T1000 (cell line): Measurements from ENCODE around the gene OR4K1.
"Not testable (repeated sequence)": the region's sequence is repeated elsewhere in the genome, so short reads cannot be mapped to it uniquely, and the experiment has no call there.

Experiments used
- DNase-seq: peaks from one replicate; lab custom pipeline; 2025; ENCODE audit warnings: mixed read lengths; lab: John Stamatoyannopoulos, UW

Gene OR4K1

GRCh38 chr14:19930617-19931016 lies at the start of gene OR4K1:
Gene OR4K1, plus strand, starts transcription at chr14:19930917. Its CDS starts 4,750 bp downstream, at chr14:19935667.
- DNase-seq, result no peak

- no peak for DNase-seq
Observed at GRCh38 chr14:19895282-19895681, 35.4 kb upstream of the OR4K1 start.

DNA sequence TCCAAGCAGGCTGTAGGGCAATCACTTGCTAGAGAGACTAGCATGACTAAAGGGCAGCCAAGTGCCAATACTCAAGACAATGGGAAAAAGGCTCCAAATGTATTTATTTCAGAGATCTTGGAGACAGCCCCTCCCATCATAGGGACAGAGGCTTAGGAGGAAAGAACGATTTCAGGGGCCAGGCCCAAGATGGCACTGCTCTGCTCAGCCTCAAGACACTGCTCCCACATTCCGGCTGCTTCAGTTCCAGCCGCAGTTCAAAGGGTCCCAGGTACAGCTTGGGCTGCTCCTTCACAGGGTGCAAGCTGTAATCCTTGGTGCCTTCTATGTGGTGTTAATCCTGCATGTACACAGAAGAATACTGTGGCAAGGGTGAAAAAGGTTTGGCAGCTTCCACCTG lies 29.7 kb upstream of the OR4K1 start:
- no peak for DNase-seq

GRCh38 chr14:19902409-19902808 lies 28.3 kb upstream of the OR4K1 start:
- DNase-seq, result no peak

DNA sequence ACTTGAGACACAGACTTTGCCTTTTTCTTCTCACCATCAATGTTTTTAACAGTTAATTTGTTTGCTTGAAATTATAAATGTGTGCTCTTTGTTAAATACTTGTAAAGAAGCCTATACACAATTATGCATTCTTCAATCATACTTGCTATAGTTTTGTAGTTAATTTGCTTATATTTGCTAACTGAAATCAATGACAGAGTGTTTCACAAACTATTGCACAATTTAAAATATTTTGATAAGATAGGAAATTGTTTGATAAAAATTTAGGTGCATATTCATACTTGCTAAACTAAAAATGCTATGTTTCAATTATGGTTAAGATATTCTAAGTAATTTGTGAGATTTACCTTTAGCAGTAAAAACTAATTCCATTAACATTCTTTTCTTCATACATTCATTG lies 24.1 kb upstream of the OR4K1 start:
- no peak for DNase-seq

GRCh38 chr14:19911114-19911513 lies 19.6 kb upstream of the OR4K1 start:
- DNase-seq, result no peak

GRCh38 chr14:19917243-19917642 lies 13.5 kb upstream of the OR4K1 start:
- DNase-seq, result no peak

GRCh38 chr14:19917955-19918518 lies 12.7 kb upstream of the OR4K1 start:
- no peak for DNase-seq

GRCh38 chr14:19918553-19919264 lies 12.0 kb upstream of the OR4K1 start:
- no peak for DNase-seq

GRCh38 chr14:19920021-19920657 lies 10.6 kb upstream of the OR4K1 start, which contains the start of gene OR4K5:
Gene OR4K5, plus strand, starts transcription at chr14:19920607. Its CDS starts 0 bp downstream, at chr14:19920607.
- no peak for DNase-seq

GRCh38 chr14:19941668-19942067 lies 11.0 kb downstream of the OR4K1 start:
- no peak for DNase-seq

- no peak for DNase-seq
Observed at GRCh38 chr14:19947413-19948090, 16.8 kb downstream of the OR4K1 start.

GRCh38 chr14:19949218-19949617 lies 18.5 kb downstream of the OR4K1 start:
- no peak for DNase-seq

DNA sequence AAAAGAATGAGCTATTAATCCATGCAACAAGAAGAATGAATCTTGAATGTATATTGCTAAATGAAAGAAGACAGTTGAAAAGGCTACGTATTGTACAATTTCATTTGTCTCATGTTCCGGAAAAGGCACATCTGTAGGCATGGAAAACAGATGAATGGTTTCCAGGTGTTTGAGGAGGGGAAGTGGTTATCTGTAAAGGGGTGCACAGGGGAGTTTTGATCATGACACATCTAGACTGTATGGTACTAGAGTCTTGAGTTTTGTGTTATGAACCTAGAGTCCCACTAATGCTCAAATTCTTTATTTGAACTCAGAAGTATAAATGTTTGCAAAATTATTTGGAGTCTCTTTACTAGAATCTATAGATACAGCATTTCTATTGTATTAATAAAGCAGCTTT lies 39.0 kb downstream of the OR4K1 start:
- DNase-seq, result not testable (repeated sequence)

GRCh38 chr14:19974844-19975243 lies 44.1 kb downstream of the OR4K1 start:
- no peak for DNase-seq

DNA sequence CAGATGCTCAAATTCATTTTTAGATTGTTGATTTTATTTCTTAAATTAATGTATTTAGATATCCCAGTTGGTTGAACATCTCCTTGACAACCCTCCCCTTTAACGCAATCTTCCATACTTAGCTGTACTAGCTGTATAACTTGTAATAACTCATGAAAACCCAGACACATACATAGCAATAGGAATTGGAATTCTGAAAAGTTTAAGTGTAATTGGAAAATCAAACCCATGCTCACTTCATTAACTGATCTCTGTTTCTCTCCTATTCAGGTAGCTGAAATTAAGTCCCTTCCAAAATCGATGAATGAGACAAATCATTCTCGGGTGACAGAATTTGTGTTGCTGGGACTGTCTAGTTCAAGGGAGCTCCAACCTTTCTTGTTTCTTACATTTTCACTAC lies 44.6 kb downstream of the OR4K1 start, which contains the start of gene OR4K15:
TSS of gene OR4K15 (plus strand) at position 301 of the 400 bp plus-strand sequence. CDS start at position 301, 0 bp downstream.
- DNase-seq, result no peak
